HepG2 (cell line): ENCODE measurements around the gene ARL5B. TPM values are rescaled to one million over a fixed set of nuclear protein-coding genes. Genes with fewer than 3 reads are reported as not detected.

Experiments
- AKAP8 ChIP-seq: sonication (generic); formaldehyde crosslinking; IDR thresholded peaks from 2 replicates; pipeline ENCODE4 v1.5.1; 2020; ENCODE audit warnings: mild to moderate bottlenecking, missing genetic modification reagents
- BRD4 ChIP-seq: sonication (generic); formaldehyde crosslinking; IDR thresholded peaks from 2 replicates; pipeline ENCODE4 v1.4.0; 2020; ENCODE audit warnings: missing genetic modification reagents
- CEBPB ChIP-seq: IDR thresholded peaks from 2 replicates; pipeline ENCODE4 v1.6.1; 2011; ENCODE audit warnings: low read depth, low read length, improper control_type of control experiment, borderline replicate concordance
- HNRNPL ChIP-seq: fragments of 200-400 bp; formaldehyde crosslinking; IDR thresholded peaks from 2 replicates; pipeline ENCODE4 v1.6.1; 2017; ENCODE audit warnings: mild to moderate bottlenecking, low read depth, low read length
- NAIF1 ChIP-seq: sonication (generic); formaldehyde crosslinking; IDR thresholded peaks from 2 replicates; pipeline ENCODE4 v1.5.0; 2020; ENCODE audit warnings: mild to moderate bottlenecking, missing genetic modification reagents, borderline replicate concordance
- PAX8 ChIP-seq: sonication (generic); formaldehyde crosslinking; IDR thresholded peaks from 2 replicates; pipeline ENCODE4 v1.8.0; 2022; ENCODE audit warnings: mild to moderate bottlenecking, missing genetic modification reagents, borderline replicate concordance
- RFXAP ChIP-seq: sonication (generic); formaldehyde crosslinking; IDR thresholded peaks from 2 replicates; pipeline ENCODE4 v1.4.0; 2020; ENCODE audit warnings: missing genetic modification reagents, borderline replicate concordance
- YEATS2 ChIP-seq: sonication (generic); formaldehyde crosslinking; IDR thresholded peaks from 2 replicates; pipeline ENCODE4 v1.4.0; 2020; ENCODE audit warnings: missing genetic modification reagents, borderline replicate concordance
- ZBTB7A ChIP-seq: sonication (generic); formaldehyde crosslinking; IDR thresholded peaks from 2 replicates; pipeline ENCODE4 v1.8.0; 2022; ENCODE audit warnings: mild to moderate bottlenecking, missing genetic modification reagents
- ZFYVE20 ChIP-seq: sonication (generic); formaldehyde crosslinking; IDR thresholded peaks from 2 replicates; pipeline ENCODE4 v1.8.0; 2023; ENCODE audit warnings: low read depth, mild to moderate bottlenecking, moderate library complexity, missing genetic modification reagents, borderline replicate concordance
- ZNF614 ChIP-seq: IDR thresholded peaks from 2 replicates; pipeline ENCODE4 v1.6.1; 2018; ENCODE audit warnings: missing biosample characterization, missing genetic modification reagents, inconsistent platforms, borderline replicate concordance
- ZNF737 ChIP-seq: sonication (generic); formaldehyde crosslinking; IDR thresholded peaks from 2 replicates; pipeline ENCODE4 v1.5.0; 2020; ENCODE audit warnings: missing genetic modification reagents, mild to moderate bottlenecking, borderline replicate concordance
- ZNF792 ChIP-seq: IDR thresholded peaks from 2 replicates; pipeline ENCODE4 v1.6.1; 2016
- polyA plus RNA-seq, 8 experiments: library from polyadenylated mRNA; depleted of rRNA in 3 of 8; stranded (reverse) in 7 of 8; unstranded in 1 of 8; fragments of >200 nt; fragmentation: Illumina TruSeq in 4 of 8; extraction: Trizol in 4 of 8; gene quantifications; 2 replicates each; pipeline versions ENCODE4 v1.2.1 to v1.2.3, GENCODE V29; 2011 to 2016; ENCODE audit warnings: low read depth in 4 of 8, missing spikeins in 1 of 8, mixed read lengths in 1 of 8; ENCODE audit not compliant: insufficient read depth in 1 of 8
- total RNA-seq, 5 experiments: library from RNA; depleted of rRNA; stranded (reverse); fragments of >200 nt; fragmentation: Illumina TruSeq; extraction: Trizol; gene quantifications; 2 replicates each; pipeline ENCODE4 v1.2.3, GENCODE V29; 2016; ENCODE audit warnings: low read depth in 1 of 5
- TF ChIP-seq, protein P1 (sequence below): sonication (generic); formaldehyde crosslinking; IDR thresholded peaks from 2 replicates; pipeline ENCODE4 v1.4.0; 2020; ENCODE audit warnings: missing genetic modification reagents
- TF ChIP-seq, protein P2 (sequence below): sonication (generic); formaldehyde crosslinking; IDR thresholded peaks from 2 replicates; pipeline ENCODE4 v1.4.0; 2020; ENCODE audit warnings: mild to moderate bottlenecking, missing genetic modification reagents
- TF ChIP-seq, protein P3 (sequence below): sonication (generic); formaldehyde crosslinking; IDR thresholded peaks from 2 replicates; pipeline ENCODE4 v1.8.1; 2022; ENCODE audit warnings: low read depth, mild to moderate bottlenecking, missing genetic modification reagents
- TF ChIP-seq, protein P4 (sequence below): sonication (generic); formaldehyde crosslinking; IDR thresholded peaks from 2 replicates; pipeline ENCODE4 v1.4.0; 2020; ENCODE audit warnings: missing genetic modification reagents, borderline replicate concordance
- TF ChIP-seq, protein P5 (sequence below): sonication (generic); formaldehyde crosslinking; IDR thresholded peaks from 2 replicates; pipeline ENCODE4 v1.4.0; 2020; ENCODE audit warnings: missing genetic modification reagents

Gene ARL5B
- total and polyA plus RNA-seq, 2 of the 13 experiments (the other 11 are each of a cell fraction or from before 2014, with no cell fraction given): 26.6 to 32.7 TPM

DNA sequence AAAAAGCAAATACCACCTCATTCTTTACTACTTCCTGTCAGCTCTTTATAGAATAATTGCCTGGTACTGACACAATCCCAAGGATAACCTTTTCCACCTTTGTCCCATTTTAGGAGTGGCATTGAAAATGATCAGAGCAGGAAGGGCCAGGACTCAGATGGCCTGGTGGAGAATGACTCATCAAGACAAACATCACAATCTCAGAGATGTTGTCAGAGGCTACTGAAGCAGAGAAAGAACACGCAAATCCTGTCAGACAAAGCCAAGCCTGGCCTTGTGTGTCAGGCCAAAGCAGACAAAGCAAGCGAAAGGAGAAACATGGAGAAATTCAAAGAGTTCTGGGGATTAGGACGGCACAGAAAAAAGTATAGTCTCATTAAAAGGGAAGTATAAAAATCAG lies 48.7 kb upstream of the ARL5B start (continued):
- TF ChIP-seq ZNF614 (peak; percentile 82; the same call in 1 of the 2 replicates), AKAP8 (CRISPR knock-in tag) (no peak), HNRNPL (no peak), YEATS2 (CRISPR knock-in tag) (peak; percentile 81; the same call in 1 of the 2 replicates), ZBTB7A (CRISPR knock-in tag) (no peak), ZNF737 (no peak), PAX8 (CRISPR knock-in tag) (no peak), RFXAP (CRISPR knock-in tag) (no peak), CEBPB (no peak), NAIF1 (CRISPR knock-in tag) (no peak), ZFYVE20 (CRISPR knock-in tag) (no peak), BRD4 (CRISPR knock-in tag) (no peak), ZNF792 (CRISPR knock-in tag) (peak; percentile 51; the same call in 1 of the 2 replicates)
- TF ChIP-seq, protein P1, sequence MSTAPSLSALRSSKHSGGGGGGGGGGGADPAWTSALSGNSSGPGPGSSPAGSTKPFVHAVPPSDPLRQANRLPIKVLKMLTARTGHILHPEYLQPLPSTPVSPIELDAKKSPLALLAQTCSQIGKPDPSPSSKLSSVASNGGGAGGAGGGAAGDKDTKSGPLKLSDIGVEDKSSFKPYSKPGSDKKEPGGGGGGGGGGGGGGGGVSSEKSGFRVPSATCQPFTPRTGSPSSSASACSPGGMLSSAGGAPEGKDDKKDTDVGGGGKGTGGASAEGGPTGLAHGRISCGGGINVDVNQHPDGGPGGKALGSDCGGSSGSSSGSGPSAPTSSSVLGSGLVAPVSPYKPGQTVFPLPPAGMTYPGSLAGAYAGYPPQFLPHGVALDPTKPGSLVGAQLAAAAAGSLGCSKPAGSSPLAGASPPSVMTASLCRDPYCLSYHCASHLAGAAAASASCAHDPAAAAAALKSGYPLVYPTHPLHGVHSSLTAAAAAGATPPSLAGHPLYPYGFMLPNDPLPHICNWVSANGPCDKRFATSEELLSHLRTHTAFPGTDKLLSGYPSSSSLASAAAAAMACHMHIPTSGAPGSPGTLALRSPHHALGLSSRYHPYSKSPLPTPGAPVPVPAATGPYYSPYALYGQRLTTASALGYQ: peak; percentile 94; the same call in 1 of the 2 replicates
- TF ChIP-seq, protein P2, sequence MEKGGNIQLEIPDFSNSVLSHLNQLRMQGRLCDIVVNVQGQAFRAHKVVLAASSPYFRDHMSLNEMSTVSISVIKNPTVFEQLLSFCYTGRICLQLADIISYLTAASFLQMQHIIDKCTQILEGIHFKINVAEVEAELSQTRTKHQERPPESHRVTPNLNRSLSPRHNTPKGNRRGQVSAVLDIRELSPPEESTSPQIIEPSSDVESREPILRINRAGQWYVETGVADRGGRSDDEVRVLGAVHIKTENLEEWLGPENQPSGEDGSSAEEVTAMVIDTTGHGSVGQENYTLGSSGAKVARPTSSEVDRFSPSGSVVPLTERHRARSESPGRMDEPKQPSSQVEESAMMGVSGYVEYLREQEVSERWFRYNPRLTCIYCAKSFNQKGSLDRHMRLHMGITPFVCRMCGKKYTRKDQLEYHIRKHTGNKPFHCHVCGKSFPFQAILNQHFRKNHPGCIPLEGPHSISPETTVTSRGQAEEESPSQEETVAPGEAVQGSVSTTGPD (CRISPR knock-in tag): no peak
- TF ChIP-seq, protein P3, sequence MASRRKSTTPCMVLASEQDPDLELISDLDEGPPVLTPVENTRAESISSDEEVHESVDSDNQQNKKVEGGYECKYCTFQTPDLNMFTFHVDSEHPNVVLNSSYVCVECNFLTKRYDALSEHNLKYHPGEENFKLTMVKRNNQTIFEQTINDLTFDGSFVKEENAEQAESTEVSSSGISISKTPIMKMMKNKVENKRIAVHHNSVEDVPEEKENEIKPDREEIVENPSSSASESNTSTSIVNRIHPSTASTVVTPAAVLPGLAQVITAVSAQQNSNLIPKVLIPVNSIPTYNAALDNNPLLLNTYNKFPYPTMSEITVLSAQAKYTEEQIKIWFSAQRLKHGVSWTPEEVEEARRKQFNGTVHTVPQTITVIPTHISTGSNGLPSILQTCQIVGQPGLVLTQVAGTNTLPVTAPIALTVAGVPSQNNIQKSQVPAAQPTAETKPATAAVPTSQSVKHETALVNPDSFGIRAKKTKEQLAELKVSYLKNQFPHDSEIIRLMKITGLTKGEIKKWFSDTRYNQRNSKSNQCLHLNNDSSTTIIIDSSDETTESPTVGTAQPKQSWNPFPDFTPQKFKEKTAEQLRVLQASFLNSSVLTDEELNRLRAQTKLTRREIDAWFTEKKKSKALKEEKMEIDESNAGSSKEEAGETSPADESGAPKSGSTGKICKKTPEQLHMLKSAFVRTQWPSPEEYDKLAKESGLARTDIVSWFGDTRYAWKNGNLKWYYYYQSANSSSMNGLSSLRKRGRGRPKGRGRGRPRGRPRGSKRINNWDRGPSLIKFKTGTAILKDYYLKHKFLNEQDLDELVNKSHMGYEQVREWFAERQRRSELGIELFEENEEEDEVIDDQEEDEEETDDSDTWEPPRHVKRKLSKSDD (CRISPR knock-in tag): no peak
- TF ChIP-seq, protein P4, sequence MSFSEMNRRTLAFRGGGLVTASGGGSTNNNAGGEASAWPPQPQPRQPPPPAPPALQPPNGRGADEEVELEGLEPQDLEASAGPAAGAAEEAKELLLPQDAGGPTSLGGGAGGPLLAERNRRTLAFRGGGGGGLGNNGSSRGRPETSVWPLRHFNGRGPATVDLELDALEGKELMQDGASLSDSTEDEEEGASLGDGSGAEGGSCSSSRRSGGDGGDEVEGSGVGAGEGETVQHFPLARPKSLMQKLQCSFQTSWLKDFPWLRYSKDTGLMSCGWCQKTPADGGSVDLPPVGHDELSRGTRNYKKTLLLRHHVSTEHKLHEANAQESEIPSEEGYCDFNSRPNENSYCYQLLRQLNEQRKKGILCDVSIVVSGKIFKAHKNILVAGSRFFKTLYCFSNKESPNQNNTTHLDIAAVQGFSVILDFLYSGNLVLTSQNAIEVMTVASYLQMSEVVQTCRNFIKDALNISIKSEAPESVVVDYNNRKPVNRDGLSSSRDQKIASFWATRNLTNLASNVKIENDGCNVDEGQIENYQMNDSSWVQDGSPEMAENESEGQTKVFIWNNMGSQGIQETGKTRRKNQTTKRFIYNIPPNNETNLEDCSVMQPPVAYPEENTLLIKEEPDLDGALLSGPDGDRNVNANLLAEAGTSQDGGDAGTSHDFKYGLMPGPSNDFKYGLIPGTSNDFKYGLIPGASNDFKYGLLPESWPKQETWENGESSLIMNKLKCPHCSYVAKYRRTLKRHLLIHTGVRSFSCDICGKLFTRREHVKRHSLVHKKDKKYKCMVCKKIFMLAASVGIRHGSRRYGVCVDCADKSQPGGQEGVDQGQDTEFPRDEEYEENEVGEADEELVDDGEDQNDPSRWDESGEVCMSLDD (CRISPR knock-in tag): no peak
- TF ChIP-seq, protein P5, sequence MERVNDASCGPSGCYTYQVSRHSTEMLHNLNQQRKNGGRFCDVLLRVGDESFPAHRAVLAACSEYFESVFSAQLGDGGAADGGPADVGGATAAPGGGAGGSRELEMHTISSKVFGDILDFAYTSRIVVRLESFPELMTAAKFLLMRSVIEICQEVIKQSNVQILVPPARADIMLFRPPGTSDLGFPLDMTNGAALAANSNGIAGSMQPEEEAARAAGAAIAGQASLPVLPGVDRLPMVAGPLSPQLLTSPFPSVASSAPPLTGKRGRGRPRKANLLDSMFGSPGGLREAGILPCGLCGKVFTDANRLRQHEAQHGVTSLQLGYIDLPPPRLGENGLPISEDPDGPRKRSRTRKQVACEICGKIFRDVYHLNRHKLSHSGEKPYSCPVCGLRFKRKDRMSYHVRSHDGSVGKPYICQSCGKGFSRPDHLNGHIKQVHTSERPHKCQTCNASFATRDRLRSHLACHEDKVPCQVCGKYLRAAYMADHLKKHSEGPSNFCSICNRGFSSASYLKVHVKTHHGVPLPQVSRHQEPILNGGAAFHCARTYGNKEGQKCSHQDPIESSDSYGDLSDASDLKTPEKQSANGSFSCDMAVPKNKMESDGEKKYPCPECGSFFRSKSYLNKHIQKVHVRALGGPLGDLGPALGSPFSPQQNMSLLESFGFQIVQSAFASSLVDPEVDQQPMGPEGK (CRISPR knock-in tag): peak; percentile 41; the same call in 1 of the 2 replicates
